Measurements from ENCODE around the gene FOXJ2.
"Not testable (repeated sequence)": the region's sequence is repeated elsewhere in the genome, so short reads cannot be mapped to it uniquely, and the experiment has no call there.

FOXJ2 gene

DNA sequence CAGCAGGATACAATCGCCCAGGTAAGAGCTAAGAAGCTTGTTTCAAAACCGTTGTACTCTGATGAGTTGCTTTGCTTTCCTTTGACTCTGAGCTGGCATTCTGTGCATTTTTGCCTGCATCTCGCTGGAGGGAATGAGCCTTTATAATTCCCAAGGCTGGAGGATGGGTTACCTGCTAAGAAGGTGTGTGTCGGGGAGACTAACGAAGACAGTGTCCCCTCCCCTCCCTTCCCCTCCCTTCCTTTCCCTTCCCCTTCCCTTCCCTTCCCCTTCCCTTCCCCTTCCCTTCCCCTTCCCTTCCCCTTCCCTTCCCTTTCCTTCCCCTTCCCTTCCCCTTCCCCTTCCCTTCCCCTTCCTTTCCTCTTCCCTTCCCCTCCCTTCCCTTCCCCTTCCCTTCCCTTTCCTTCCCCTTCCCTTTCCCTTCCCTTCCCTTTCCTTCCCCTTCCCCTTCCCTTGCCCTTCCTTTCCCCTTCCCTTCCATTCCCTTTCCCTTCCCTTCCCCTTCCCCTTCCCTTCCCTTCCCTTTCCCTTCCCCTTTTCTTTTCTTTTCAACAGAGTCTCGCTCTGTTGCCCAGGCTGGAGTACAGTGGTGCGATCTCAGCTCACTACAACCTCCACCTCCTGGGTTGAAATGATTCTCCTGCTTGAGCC is 18.2 kb downstream of the FOXJ2 start:
- peaks cover 7% of the 10 kb centered on the region for H3K36me3 ChIP-seq (ENCODE audit: control insufficient read depth, insufficient read depth, low read length)
- no peaks in the 10 kb centered on the region for H3K27me3 ChIP-seq (ENCODE audit: control insufficient read depth, insufficient read depth, low read length)
- no peak overlapping the region for H3K4me3 ChIP-seq (ENCODE audit: low read depth, low read length)
- no peaks in the 10 kb centered on the region for H3K4me1 ChIP-seq (ENCODE audit: control insufficient read depth, insufficient read depth, low read length)
- no peaks in the 10 kb centered on the region for H3K9me3 ChIP-seq (ENCODE audit: control insufficient read depth, insufficient read depth, low read length)
- H3K9ac ChIP-seq (ENCODE audit: low read depth, low read length): no peak overlapping the region

DNA sequence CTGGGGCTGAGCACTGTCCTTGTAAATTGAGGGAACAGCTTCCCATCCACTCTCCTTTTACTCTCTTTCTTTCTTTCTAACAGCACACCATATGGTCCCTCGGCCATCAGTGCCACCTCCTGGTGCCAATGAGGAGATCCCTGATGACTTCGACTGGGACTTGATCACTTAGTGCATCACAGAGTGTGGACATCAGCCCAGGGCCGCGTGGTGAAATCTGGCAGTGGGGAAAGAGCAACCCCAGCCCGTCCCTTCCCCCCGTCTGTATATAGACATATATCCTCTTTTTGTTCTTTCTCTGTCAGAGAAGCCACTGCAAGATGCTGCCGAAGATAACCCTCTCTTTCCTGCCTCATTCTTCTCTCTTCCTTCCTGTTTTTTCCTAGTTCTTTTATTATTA is 20.2 kb downstream of the FOXJ2 start:
- Histone ChIP-seq H3K36me3 (ENCODE audit: control insufficient read depth, insufficient read depth, low read length) (peaks cover 7% of the 10 kb centered on the region), H3K27me3 (ENCODE audit: control insufficient read depth, insufficient read depth, low read length) (no peaks in the 10 kb centered on the region), H3K4me1 (ENCODE audit: control insufficient read depth, insufficient read depth, low read length) (no peaks in the 10 kb centered on the region), H3K4me3 (ENCODE audit: low read depth, low read length) (no peak overlapping the region), H3K9ac (ENCODE audit: low read depth, low read length) (no peak overlapping the region), H3K9me3 (ENCODE audit: control insufficient read depth, insufficient read depth, low read length) (no peaks in the 10 kb centered on the region)

DNA sequence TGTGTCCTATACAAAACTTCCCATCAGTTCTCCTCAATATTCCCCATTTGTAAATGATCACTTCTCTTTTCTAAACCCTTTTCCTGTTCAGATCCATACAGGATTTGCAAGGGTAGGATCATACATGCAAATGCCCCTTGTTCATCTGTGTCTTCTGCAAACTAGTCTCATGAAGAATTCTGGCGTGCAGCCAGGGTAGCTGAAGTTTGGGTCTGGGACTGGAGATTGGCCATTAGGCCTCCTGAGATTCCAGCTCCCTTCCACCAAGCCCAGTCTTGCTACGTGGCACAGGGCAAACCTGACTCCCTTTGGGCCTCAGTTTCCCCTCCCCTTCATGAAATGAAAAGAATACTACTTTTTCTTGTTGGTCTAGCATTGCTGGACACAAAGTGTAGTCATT is 22.3 kb downstream of the FOXJ2 start:
- Histone ChIP-seq H3K4me1 (ENCODE audit: control insufficient read depth, insufficient read depth, low read length) (no peaks in the 10 kb centered on the region), H3K4me3 (ENCODE audit: low read depth, low read length) (no peak overlapping the region), H3K9ac (ENCODE audit: low read depth, low read length) (no peak overlapping the region), H3K9me3 (ENCODE audit: control insufficient read depth, insufficient read depth, low read length) (no peaks in the 10 kb centered on the region), H3K36me3 (ENCODE audit: control insufficient read depth, insufficient read depth, low read length) (no peaks in the 10 kb centered on the region), H3K27me3 (ENCODE audit: control insufficient read depth, insufficient read depth, low read length) (no peaks in the 10 kb centered on the region)

DNA sequence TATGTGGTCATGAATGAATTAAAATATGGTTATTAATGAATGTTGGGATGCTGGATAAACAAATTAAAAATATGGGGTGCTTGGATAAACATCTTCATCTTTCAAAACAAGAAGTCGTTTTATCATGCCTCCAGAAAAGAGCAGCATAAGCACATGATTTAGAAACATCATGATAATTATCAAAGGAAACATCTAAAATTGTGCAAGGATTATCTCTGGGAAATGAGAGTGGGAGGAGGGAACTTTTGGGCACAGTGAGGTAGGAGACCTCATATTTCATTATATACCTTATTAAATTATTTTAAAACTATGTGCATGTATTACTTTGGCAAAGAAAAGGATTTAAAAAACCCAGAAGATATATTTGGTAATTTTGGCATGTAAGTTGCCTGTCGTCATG is 24.8 kb downstream of the FOXJ2 start:
- H3K4me3 ChIP-seq (ENCODE audit: low read depth, low read length): no peak overlapping the region
- H3K27me3 ChIP-seq (ENCODE audit: control insufficient read depth, insufficient read depth, low read length): no peaks in the 10 kb centered on the region
- no peaks in the 10 kb centered on the region for H3K9me3 ChIP-seq (ENCODE audit: control insufficient read depth, insufficient read depth, low read length)
- H3K36me3 ChIP-seq (ENCODE audit: control insufficient read depth, insufficient read depth, low read length): no peaks in the 10 kb centered on the region
- H3K9ac ChIP-seq (ENCODE audit: low read depth, low read length): no peak overlapping the region
- no peaks in the 10 kb centered on the region for H3K4me1 ChIP-seq (ENCODE audit: control insufficient read depth, insufficient read depth, low read length)

DNA sequence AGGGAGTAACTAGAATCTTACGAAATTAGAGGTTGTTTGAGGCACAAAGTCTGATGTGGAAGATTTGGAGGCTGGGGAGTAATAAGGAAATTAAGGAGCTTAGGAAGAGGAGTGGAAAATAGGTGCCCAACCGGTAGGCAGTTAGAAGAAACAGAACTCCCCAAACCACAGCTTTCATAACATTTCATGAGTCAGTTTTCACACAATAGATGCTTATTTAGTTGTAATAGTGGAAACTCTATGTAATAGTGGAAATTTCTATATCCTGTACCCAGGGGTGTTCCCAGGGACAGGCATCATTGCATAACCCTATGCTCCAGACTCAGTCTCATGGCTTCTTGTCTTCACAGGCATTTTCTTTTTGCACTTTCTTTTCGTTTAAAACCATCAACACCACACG is 25.3 kb downstream of the FOXJ2 start:
- Histone ChIP-seq H3K9me3 (ENCODE audit: control insufficient read depth, insufficient read depth, low read length) (no peaks in the 10 kb centered on the region), H3K36me3 (ENCODE audit: control insufficient read depth, insufficient read depth, low read length) (no peaks in the 10 kb centered on the region), H3K4me3 (ENCODE audit: low read depth, low read length) (no peak overlapping the region), H3K27me3 (ENCODE audit: control insufficient read depth, insufficient read depth, low read length) (no peaks in the 10 kb centered on the region), H3K4me1 (ENCODE audit: control insufficient read depth, insufficient read depth, low read length) (no peaks in the 10 kb centered on the region), H3K9ac (ENCODE audit: low read depth, low read length) (no peak overlapping the region)

DNA sequence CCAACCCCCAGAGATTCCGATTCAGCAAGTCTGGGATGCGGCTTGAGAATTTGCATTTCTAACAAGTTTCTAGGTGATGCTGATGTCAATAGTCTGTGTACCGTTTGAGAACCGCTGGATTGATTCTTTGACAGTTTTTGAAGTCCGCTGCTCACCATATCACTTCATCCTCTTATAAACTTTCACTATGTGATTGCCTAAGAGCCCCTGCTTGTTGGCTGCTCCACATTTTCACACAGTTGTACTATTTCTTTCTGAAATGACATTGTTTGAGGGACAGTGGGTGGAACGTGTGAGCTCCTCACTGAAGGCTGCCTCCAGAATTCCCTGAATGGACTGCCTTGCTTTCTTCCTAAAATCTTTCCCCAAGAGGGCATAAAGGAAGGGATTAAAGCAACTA is 26.0 kb downstream of the FOXJ2 start:
- H3K4me3 ChIP-seq (ENCODE audit: low read depth, low read length): no peak overlapping the region
- H3K27me3 ChIP-seq (ENCODE audit: control insufficient read depth, insufficient read depth, low read length): no peaks in the 10 kb centered on the region
- no peaks in the 10 kb centered on the region for H3K36me3 ChIP-seq (ENCODE audit: control insufficient read depth, insufficient read depth, low read length)
- H3K4me1 ChIP-seq (ENCODE audit: control insufficient read depth, insufficient read depth, low read length): no peaks in the 10 kb centered on the region
- no peak overlapping the region for H3K9ac ChIP-seq (ENCODE audit: low read depth, low read length)
- no peaks in the 10 kb centered on the region for H3K9me3 ChIP-seq (ENCODE audit: control insufficient read depth, insufficient read depth, low read length)

DNA sequence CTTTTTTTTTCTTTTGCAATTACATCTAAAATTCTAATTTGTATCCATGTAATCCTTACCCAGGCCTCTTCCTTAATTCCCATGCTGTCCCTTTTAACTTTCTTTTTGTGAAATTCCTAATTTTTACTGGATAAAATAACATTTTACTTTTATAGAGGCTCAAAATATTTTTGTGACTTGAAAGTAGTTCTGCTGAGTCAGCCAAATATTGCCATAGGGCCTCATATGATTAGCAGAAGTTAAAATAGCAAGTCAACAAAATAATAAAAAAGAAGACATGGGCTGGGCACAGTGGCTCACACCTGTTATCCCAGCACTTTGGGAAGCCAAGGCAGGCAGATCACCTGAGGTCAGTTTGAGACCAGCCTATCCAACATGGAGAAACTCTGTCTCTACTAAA is 31.6 kb downstream of the FOXJ2 start:
- H3K9me3 ChIP-seq (ENCODE audit: control insufficient read depth, insufficient read depth, low read length): no peaks in the 10 kb centered on the region
- no peak overlapping the region for H3K4me3 ChIP-seq (ENCODE audit: low read depth, low read length)
- no peaks in the 10 kb centered on the region for H3K4me1 ChIP-seq (ENCODE audit: control insufficient read depth, insufficient read depth, low read length)
- H3K9ac ChIP-seq (ENCODE audit: low read depth, low read length): no peak overlapping the region
- no peaks in the 10 kb centered on the region for H3K36me3 ChIP-seq (ENCODE audit: control insufficient read depth, insufficient read depth, low read length)
- no peaks in the 10 kb centered on the region for H3K27me3 ChIP-seq (ENCODE audit: control insufficient read depth, insufficient read depth, low read length)

DNA sequence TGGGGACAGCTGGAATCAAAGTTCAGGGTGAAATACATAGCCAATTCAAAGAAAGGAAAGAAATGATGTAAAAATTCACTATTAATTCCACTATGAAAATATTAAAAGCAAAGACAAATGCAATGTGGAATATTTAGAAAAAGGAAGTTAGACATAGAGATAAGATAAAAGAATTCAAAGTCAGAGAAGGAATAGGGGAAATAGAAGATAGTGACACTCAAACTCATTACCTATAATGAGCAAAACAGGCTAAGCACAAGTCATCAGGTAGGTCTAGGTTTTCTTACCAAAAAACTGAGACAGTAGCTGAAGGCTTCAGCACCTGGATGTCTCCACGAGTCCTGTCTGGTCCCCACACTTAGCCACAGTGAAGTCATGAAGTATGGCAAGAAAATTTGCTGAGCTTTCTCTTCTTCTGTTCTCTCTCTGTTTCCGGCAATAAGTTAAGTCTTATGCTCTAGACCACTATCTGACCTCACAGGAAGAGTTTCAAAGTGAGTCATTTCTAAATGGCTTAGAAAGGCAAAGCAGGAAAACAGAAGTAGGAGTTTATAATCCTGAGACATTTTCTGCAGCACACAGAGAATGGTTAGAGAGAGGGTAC is 33.6 kb downstream of the FOXJ2 start, which contains the start of gene C3AR1:
Gene C3AR1 (minus strand): TSS at position 369 of the 604 bp plus-strand sequence. CDS start 6,174 bp downstream, outside the sequence.
- Histone ChIP-seq H3K4me3 (ENCODE audit: low read depth, low read length) (no peak within 1 kb of the TSS), H3K9ac (ENCODE audit: low read depth, low read length) (no peak within 1 kb of the TSS)

DNA sequence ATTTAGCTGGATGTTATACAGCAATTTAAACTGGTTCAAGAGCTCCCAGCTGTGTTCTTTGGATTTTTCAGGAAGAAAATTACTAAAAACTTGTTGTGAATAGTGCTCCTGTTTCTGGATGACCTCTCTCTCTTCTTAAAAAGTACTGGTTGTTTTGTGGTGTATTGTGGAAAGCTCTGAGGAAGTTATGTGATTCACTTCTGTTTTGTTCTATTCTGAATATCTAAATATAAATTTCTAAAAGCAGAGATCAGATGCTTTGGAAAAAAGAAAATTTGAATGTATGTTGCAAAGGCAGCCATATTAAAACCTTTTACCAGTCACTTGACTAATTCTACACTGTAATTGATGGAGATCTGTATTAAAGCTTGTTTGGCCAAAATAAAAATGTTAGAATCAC is 37.1 kb downstream of the FOXJ2 start:
- no peaks in the 10 kb centered on the region for H3K9me3 ChIP-seq (ENCODE audit: control insufficient read depth, insufficient read depth, low read length)
- H3K9ac ChIP-seq (ENCODE audit: low read depth, low read length): no peak overlapping the region
- no peaks in the 10 kb centered on the region for H3K27me3 ChIP-seq (ENCODE audit: control insufficient read depth, insufficient read depth, low read length)
- no peak overlapping the region for H3K4me3 ChIP-seq (ENCODE audit: low read depth, low read length)
- H3K4me1 ChIP-seq (ENCODE audit: control insufficient read depth, insufficient read depth, low read length): peaks cover 2% of the 10 kb centered on the region
- H3K36me3 ChIP-seq (ENCODE audit: control insufficient read depth, insufficient read depth, low read length): no peaks in the 10 kb centered on the region

More for the DNA sequence above, 33.6 kb downstream of the FOXJ2 start, which contains the start of gene C3AR1:
- H3K36me3 ChIP-seq (ENCODE audit: control insufficient read depth, insufficient read depth, low read length): no peaks in the 10 kb centered on the region
- no peaks in the 10 kb centered on the region for H3K9me3 ChIP-seq (ENCODE audit: control insufficient read depth, insufficient read depth, low read length)
- H3K27me3 ChIP-seq (ENCODE audit: control insufficient read depth, insufficient read depth, low read length): no peaks in the 10 kb centered on the region
- H3K4me1 ChIP-seq (ENCODE audit: control insufficient read depth, insufficient read depth, low read length): no peaks in the 10 kb centered on the region

DNA sequence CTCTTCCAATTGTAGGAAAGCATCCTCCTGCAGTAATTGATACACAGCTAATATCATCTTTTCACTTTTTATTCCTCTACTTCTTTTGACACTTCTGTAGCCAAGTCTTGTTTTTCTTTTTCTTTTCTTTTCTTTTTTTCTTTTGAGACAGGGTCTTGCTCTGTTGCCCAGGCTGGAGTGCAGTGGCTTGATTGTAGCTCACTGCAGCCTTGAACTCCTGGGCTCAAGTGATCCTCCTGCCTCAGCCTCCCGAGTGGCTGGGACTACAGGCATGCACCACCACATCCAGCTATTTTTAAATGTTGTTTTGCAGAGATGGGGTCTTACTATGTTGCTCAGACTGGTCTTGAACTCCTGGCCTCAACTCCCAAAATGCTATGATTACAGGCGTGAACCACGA is 39.3 kb downstream of the FOXJ2 start:
- H3K27me3 ChIP-seq (ENCODE audit: control insufficient read depth, insufficient read depth, low read length); H3K9ac ChIP-seq (ENCODE audit: low read depth, low read length); H3K36me3 ChIP-seq (ENCODE audit: control insufficient read depth, insufficient read depth, low read length); H3K9me3 ChIP-seq (ENCODE audit: control insufficient read depth, insufficient read depth, low read length); H3K4me1 ChIP-seq (ENCODE audit: control insufficient read depth, insufficient read depth, low read length); H3K4me3 ChIP-seq (ENCODE audit: low read depth, low read length): not testable (repeated sequence)

DNA sequence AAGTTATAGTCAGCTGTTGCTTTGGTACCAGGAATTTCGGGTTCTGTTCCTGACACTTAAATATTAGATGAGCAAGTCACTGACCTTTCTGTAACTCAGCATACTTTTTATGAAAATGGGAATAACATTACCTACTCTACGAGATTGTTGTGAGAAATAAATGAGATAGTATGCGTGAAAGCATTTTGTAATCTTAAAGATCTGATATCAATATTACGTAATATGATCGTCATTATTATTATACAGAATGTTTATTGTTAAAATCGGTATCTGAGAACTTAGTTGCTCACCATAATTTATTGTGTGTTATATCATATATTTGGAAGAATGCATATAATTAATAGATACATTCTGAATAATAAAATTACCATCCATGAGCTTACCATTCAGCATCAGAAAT is 43.4 kb downstream of the FOXJ2 start:
- H3K27me3 ChIP-seq (ENCODE audit: control insufficient read depth, insufficient read depth, low read length): no peaks in the 10 kb centered on the region
- H3K9ac ChIP-seq (ENCODE audit: low read depth, low read length): no peak overlapping the region
- no peaks in the 10 kb centered on the region for H3K9me3 ChIP-seq (ENCODE audit: control insufficient read depth, insufficient read depth, low read length)
- H3K36me3 ChIP-seq (ENCODE audit: control insufficient read depth, insufficient read depth, low read length): no peaks in the 10 kb centered on the region
- H3K4me1 ChIP-seq (ENCODE audit: control insufficient read depth, insufficient read depth, low read length): peaks cover 2% of the 10 kb centered on the region
- H3K4me3 ChIP-seq (ENCODE audit: low read depth, low read length): no peak overlapping the region

DNA sequence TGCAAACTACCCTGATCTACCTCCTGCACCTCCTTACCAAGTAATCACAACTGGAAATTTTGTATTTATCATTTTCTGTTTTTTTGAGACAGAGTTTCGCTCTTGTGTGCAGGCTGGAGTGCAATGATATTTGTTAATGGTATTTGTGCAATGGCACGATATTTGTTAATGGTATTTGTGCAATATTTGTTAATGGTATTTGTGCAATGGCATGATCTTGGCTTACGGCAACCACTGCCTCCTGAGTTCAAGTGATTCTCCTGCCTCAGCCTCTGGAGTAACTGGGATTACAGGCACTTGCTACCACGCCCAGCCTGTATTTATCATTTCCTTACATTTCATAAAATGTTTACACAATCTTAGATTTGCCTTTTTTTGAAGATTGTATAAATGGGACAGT is 43.9 kb downstream of the FOXJ2 start:
- Histone ChIP-seq H3K4me3 (ENCODE audit: low read depth, low read length) (no peak overlapping the region), H3K9me3 (ENCODE audit: control insufficient read depth, insufficient read depth, low read length) (no peaks in the 10 kb centered on the region), H3K36me3 (ENCODE audit: control insufficient read depth, insufficient read depth, low read length) (no peaks in the 10 kb centered on the region)

More for the DNA sequence above, 43.9 kb downstream of the FOXJ2 start:
- H3K9ac ChIP-seq (ENCODE audit: low read depth, low read length): no peak overlapping the region
- H3K27me3 ChIP-seq (ENCODE audit: control insufficient read depth, insufficient read depth, low read length): no peaks in the 10 kb centered on the region
- H3K4me1 ChIP-seq (ENCODE audit: control insufficient read depth, insufficient read depth, low read length): peaks cover 2% of the 10 kb centered on the region
